ENCODE data around the gene CNKSR3.

Gene CNKSR3

DNA sequence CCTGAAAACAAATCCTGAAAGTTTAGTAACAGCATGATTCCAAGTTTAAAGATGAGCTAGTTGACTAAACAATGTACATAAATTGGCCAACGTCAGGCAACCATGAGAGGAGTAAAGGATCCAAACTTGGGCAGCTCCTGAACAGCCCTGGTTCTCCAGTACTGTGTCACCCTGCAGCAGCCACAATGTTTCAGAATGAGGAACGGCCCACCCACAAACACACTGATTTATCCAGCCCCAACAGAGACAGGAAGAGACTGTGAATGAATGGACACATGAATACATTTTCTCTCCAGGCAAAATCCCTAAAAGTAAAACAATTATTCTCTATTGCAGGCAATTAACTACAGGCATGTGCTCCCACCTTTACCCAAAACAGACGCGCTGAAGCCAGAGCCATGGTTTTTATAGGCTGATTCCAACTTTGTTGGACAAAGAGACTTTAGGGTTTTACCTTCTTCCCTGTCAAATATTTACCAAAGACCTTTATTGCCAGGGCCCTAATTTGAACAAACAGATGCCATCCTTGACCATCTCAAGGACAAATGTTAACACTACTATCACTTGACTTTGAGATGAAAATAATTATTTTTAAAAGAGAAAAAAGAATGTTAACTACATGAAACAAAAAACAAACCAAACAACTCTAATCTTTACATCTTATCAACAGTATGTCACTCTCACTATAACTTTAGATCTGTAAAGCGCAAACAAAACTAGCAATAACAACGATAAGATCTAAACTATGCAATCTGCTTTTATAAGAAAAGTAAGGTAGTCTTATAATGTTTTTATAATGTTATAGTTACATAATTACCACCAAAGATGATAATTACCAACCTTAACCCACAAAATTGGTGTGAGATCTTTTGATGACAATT is 22.9 kb downstream of the CNKSR3 start:
- no peak for DNase-seq (ENCODE audit: low read depth, low spot score)

GRCh38 chr6:154485815-154486214 is 24.7 kb downstream of the CNKSR3 start:
- H3K4me3 ChIP-seq (ENCODE audit: low read length), result no peak overlapping the region
- DNase-seq (ENCODE audit: low read depth, low spot score), result no peak

More for the DNA sequence above, 22.9 kb downstream of the CNKSR3 start:
- no peak overlapping the region for H3K4me3 ChIP-seq (ENCODE audit: low read length)

- no peak overlapping the region for H3K4me3 ChIP-seq (ENCODE audit: low read length)
- no peak for DNase-seq (ENCODE audit: low read depth, low spot score)
Measured at GRCh38 chr6:154484942-154485341, 25.5 kb downstream of the CNKSR3 start.

- no peak for DNase-seq (ENCODE audit: low read depth, low spot score)
- H3K4me3 ChIP-seq (ENCODE audit: low read length), result no peak overlapping the region
Measured at GRCh38 chr6:154482858-154483257, 27.6 kb downstream of the CNKSR3 start.

DNA sequence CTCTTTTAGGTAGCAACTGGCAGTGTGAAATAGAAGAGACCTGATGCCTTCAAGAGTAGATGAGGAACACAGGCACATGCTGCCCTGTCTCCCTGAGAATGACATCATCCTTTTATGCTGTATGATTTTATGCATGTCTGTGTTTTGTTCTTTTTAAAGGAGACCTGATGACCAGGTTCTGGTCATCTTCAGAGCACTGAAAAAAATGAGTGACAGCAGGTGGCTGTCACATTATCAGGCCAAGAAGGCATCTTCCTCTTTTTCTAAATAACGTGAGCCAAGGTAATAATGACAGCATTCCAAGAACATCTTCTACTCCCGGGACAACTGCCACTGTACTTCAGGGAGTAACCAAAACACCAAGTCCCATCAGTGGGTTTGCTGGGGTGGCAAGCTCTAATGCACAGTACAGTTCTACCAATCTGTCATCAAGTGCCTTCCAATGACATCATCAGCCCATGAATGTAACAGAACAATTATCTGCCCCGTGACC is 28.9 kb downstream of the CNKSR3 start:
- no peak for DNase-seq (ENCODE audit: low read depth, low spot score)
- no peak overlapping the region for H3K4me3 ChIP-seq (ENCODE audit: low read length)

DNA sequence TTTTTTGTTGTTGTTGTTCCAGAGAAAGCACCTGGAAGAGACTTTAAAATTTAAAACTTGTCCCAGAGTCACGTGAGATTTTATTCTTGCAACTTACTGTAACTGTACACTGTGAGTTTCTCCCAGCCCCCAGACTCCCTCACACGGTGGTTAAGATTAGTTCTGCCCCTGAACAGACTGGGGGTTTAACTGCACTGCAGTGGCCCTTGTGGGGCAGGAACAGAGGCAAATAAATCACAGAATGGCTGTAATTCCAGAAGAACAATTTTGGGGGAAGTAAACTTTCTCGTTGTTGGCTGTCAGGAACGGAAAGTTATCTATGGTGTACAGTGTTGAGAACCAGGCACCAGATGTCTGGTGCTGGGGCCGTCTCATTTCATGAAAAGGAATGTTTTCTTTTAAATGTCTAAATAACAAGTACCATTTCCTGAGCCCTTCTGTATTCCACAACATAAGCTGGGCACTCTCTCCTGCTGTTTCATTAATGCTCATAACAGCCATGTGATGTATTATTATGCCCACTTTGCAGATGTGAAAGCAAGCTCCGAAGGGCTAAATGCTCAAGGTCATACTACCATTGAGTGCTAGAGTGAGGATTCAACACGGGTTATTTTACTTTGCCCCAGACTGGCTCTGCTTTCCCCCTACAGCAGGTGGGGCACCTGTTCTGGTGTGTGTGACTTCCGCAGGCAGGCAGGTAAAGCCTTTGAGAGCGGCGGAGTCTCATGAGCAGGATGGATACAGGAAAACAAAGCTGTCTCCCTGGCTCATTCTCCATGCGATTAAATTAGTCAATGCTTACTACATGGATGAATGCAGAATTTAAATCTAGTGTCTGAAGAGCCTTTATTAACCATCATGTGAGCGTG is 30.5 kb downstream of the CNKSR3 start:
- H3K4me3 ChIP-seq (ENCODE audit: low read length), result no peak overlapping the region

DNA sequence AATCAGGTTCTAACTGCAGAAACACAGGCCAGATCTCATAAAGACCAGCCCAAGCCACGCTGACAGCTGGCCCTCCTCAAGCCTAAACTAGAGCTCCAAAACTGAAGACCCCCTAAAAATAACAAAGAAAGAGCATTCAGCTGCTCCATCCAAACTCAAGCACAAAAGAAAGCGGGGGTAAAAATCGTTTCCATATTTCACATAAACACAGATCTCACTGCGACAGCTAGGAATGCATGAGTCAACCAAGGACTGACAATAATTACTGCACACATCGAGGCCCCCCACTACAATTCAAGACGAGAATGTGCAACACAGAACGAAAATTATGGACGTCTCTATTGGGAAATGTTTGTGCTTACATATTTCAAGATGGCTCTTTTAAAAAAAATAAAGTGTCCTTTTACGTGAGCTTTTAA is 31.1 kb downstream of the CNKSR3 start:
- H3K4me3 ChIP-seq (ENCODE audit: low read length), result no peak overlapping the region

More for the DNA sequence above, 30.5 kb downstream of the CNKSR3 start:
- no peak for DNase-seq (ENCODE audit: low read depth, low spot score)

GRCh38 chr6:154478701-154479060 is 31.8 kb downstream of the CNKSR3 start:
- H3K4me3 ChIP-seq (ENCODE audit: low read length), result no peak overlapping the region
- no peak for DNase-seq (ENCODE audit: low read depth, low spot score)

More for the DNA sequence above, 31.1 kb downstream of the CNKSR3 start:
- no peak for DNase-seq (ENCODE audit: low read depth, low spot score)

DNA sequence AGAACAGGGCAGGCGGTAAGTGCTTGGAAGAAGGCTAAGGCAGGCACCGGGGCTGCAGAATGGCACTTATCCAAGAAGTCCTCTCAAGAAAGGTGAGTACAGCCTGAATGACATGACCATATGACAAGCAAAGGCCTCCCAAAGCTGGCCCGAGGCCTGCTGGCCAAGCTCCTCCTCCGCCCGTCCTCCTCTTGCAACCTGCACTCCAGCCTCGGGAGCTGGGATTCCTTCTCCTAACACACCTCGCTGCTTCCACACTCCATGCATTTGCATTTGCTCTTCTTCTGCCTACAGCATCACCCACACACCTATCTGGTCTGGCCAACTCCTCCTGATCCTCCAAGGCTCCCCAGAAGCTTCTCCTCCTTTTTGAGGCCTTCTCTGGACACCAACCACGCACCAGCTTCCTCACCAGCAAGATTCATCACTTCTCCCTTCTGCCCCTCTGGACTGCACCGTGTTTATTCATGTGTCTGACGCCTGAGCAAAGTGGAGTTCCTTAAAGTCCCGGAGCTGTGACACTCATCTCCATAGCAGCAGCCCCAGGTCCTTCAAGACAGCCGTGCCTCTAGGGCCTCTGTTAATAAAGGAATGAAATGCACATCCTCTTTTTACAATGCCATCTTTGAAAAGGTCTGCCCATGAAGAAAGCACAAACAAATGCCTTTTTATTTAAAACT is 32.3 kb downstream of the CNKSR3 start:
- no peak for DNase-seq (ENCODE audit: low read depth, low spot score)
- no peak overlapping the region for H3K4me3 ChIP-seq (ENCODE audit: low read length)

GRCh38 chr6:154476494-154476893 is 34.0 kb downstream of the CNKSR3 start:
- no peak for DNase-seq (ENCODE audit: low read depth, low spot score)
- no peak overlapping the region for H3K4me3 ChIP-seq (ENCODE audit: low read length)

- no peak for DNase-seq (ENCODE audit: low read depth, low spot score)
- no peak overlapping the region for H3K4me3 ChIP-seq (ENCODE audit: low read length)
Measured at GRCh38 chr6:154474648-154475428, 35.6 kb downstream of the CNKSR3 start.

DNA sequence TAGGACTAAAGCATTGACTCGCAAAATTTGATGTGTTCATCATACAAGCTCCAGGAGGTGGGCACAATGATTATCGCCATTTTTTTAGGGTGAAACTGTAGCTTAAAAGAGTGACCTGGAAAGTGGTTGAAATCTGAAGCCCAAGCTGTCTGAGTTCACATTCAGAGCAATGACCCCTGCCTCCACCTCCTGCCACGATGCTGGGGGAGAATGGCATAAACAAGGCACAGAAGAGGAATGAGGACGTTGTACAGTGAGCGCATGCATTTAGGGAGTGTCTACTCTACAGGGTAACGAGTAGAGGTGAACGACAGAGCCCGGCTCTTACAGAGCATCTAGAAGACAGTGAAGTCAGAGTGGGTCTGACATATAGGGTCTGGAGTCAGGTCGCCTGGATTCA is 37.2 kb downstream of the CNKSR3 start:
- DNase-seq (ENCODE audit: low read depth, low spot score), result no peak
- H3K4me3 ChIP-seq (ENCODE audit: low read length), result no peak overlapping the region

- DNase-seq (ENCODE audit: low read depth, low spot score), result no peak
- no peak overlapping the region for H3K4me3 ChIP-seq (ENCODE audit: low read length)
Measured at GRCh38 chr6:154471609-154472362, 38.7 kb downstream of the CNKSR3 start.

DNA sequence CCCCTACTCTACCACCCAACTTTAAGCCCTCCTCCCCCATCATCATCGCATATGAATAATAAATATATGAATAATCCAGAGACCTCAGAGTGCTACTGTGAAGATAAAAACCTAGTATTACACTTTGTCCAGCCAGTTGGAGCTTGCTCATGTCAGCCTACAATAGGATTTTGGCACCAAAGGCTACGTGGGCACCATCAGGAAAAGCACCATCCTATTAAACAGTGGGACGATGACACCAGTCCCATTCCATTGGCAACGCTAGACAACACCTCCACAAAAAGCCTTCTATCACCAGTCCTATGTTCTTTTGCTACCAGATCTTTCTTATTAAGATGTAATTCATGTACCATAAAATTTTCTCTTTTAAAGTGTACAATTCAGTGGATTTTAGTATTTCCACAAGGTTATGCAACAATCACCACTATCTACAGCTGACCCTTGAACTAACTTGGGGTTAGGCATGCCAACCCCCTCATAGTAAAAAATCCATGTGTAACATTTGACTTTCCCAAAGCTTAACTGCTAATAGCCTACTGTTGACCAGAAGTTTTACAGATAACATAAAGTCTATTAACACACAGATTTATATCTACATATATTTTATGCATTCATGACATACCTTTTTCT is 41.1 kb downstream of the CNKSR3 start:
- H3K4me3 ChIP-seq (ENCODE audit: low read length), result no peak overlapping the region
- DNase-seq (ENCODE audit: low read depth, low spot score), result no peak

- no peak for DNase-seq (ENCODE audit: low read depth, low spot score)
- H3K4me3 ChIP-seq (ENCODE audit: low read length), result no peak overlapping the region
Measured at GRCh38 chr6:154468760-154469159, 41.7 kb downstream of the CNKSR3 start.

DNA sequence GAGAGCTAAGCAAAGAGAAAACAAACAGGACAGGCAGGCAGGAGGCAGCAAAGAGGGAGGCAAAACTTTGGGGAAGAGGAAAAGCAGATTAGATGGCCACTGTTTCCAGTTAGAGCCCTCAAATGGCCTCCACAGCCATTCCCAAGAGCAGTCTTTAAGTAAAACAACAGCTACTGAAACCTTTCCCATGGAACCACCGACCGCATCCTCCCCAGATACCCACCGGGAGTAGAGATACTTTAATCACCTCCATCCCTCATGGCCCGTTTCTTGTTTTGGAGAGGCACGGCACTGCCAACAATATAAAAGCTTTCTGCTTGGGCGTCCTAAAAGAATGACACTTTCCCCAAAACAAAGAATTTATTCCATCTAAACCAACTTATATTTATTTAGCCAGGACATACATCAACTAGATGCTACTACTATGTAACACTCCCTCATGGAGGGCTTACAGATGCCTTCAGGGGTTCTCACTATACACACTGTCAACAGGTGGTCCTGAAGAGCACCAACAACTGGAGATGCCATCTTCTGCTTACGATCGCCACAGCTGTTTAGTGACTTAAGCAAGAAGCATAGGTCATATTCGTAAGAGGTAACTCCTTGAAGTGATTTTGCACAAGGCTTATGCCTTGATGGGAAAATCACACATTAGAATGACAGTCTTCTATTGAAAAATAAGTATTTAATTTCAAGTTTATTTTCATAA is 43.4 kb downstream of the CNKSR3 start:
- no peak for DNase-seq (ENCODE audit: low read depth, low spot score)
- no peak overlapping the region for H3K4me3 ChIP-seq (ENCODE audit: low read length)

- no peak for DNase-seq (ENCODE audit: low read depth, low spot score)
- H3K4me3 ChIP-seq (ENCODE audit: low read length), result no peak overlapping the region
Measured at GRCh38 chr6:154466139-154466538, 44.3 kb downstream of the CNKSR3 start.
